HepG2 (cell line): Measurements from ENCODE around the gene CAMTA1. TPM values are rescaled to one million over a fixed set of nuclear protein-coding genes. Genes with fewer than 3 reads are reported as not detected.

Experiments used
- ATAC-seq: fragments of 200-7000 bp; cut with Tn5 transposase; 3 replicates; pipeline ENCODE4 v1.9.1; 2020; ENCODE audit warnings: mild to moderate bottlenecking, moderate library complexity
- BruUV-seq: library from RNA; stranded (reverse); fragments of 400-500 nt; replicated peaks from 2 replicates; lab custom pipeline; 2021; lab: Mats Ljungman, UMichigan
- CTCF ChIA-PET: fragments of 300-600 bp; formaldehyde crosslinking; extraction: SDS; loops from one replicate; lab custom pipeline; 2021; ENCODE audit warnings: low total read pairs, inconsistent platforms, low intra/inter-chr PET ratio; lab: Yijun Ruan, JAX
- POLR2A ChIA-PET: fragments of 350-600 bp; sonication (Branson Sonifier 250); formaldehyde crosslinking; loops from one replicate; lab custom pipeline; 2020; ENCODE audit warnings: antibody characterized with exemption, inconsistent platforms; lab: Yijun Ruan, JAX
- DNase-seq: peaks from one replicate; pipeline ENCODE4 v3.0.0-alpha.2; 2015; ENCODE audit warnings: low spot score
- FAIRE-seq: peaks from 3 replicates; lab custom pipeline; 2011; peaks lifted over from hg19 to GRCh38; lab: Jason Lieb, UNC
- H2AFZ ChIP-seq: one replicate; pipeline ENCODE4 v1.6.1; 2011; ENCODE audit warnings: low read length, inconsistent platforms
- H3K27ac ChIP-seq: fragments of 300-600 bp; 3 replicates; pipeline ENCODE4 v1.8.0; 2011; ENCODE audit warnings: mixed run types, mild to moderate bottlenecking, mixed read lengths, low read length, inconsistent platforms; ENCODE audit not compliant: insufficient read depth; ENCODE audit errors: extremely low read length
- H3K27me3 ChIP-seq, 2 experiments: fragments of 200-600 bp in 1 of 2; 2 replicates in 1 of 2; 3 replicates in 1 of 2; pipeline versions ENCODE4 v1.6.0 to v1.8.0; 2011; ENCODE audit warnings: low read length in 2 of 2, mild to moderate bottlenecking in 2 of 2, moderate library complexity in 2 of 2, inconsistent platforms in 1 of 2; ENCODE audit not compliant: insufficient read depth in 2 of 2, control insufficient read depth in 1 of 2
- H3K36me3 ChIP-seq, 2 experiments: fragments of 200-600 bp in 1 of 2; replicated peaks in 1 of 2; 2 replicates in 1 of 2; 3 replicates in 1 of 2; pipeline versions ENCODE4 v1.5.1 to v1.8.0; 2011; ENCODE audit warnings: low read length in 2 of 2, inconsistent platforms in 1 of 2; ENCODE audit not compliant: insufficient read depth in 2 of 2, control insufficient read depth in 1 of 2
- H3K4me1 ChIP-seq: 2 replicates; pipeline ENCODE4 v1.5.1; 2012; ENCODE audit warnings: low read length, inconsistent platforms; ENCODE audit not compliant: insufficient read depth
- H3K4me2 ChIP-seq: 2 replicates; pipeline ENCODE4 v1.6.0; 2011; ENCODE audit warnings: low read depth, low read length, inconsistent platforms
- H3K4me3 ChIP-seq, 3 experiments: fragments of 200-600 bp in 1 of 3; sonication (generic), shearing (Covaris generic) in 1 of 3; replicated peaks in 1 of 3; 2 replicates each; pipeline ENCODE4 v1.5.1; 2011 to 2016; ENCODE audit warnings: low read length in 3 of 3, inconsistent platforms in 2 of 3, low read depth in 2 of 3, mild to moderate bottlenecking in 2 of 3, control low read depth in 1 of 3, mixed read lengths in 1 of 3; ENCODE audit not compliant: insufficient read depth in 1 of 3
- H3K79me2 ChIP-seq: one replicate; pipeline ENCODE4 v1.6.1; 2011; ENCODE audit warnings: low read length, inconsistent platforms; ENCODE audit not compliant: insufficient read depth
- H3K9ac ChIP-seq: 2 replicates; pipeline ENCODE4 v1.6.0; 2011; ENCODE audit warnings: mild to moderate bottlenecking, low read depth, low read length, inconsistent platforms; ENCODE audit not compliant: insufficient read depth
- H3K9me3 ChIP-seq: 2 replicates; pipeline ENCODE4 v1.5.1; 2012; ENCODE audit warnings: mild to moderate bottlenecking, low read length
- H4K20me1 ChIP-seq: 2 replicates; pipeline ENCODE4 v1.6.0; 2011; ENCODE audit warnings: inconsistent platforms, mild to moderate bottlenecking, low read length, moderate library complexity; ENCODE audit not compliant: insufficient read depth
- CENPT ChIP-seq: sonication (generic); formaldehyde crosslinking; IDR thresholded peaks from 2 replicates; pipeline ENCODE4 v1.8.0; 2022; ENCODE audit warnings: low read depth, mild to moderate bottlenecking, moderate library complexity, missing genetic modification reagents
- DMTF1 ChIP-seq: sonication (generic); formaldehyde crosslinking; IDR thresholded peaks from 2 replicates; pipeline ENCODE4 v1.4.0; 2020; ENCODE audit warnings: mild to moderate bottlenecking, missing genetic modification reagents
- MTERF4 ChIP-seq: sonication (generic); formaldehyde crosslinking; IDR thresholded peaks from 2 replicates; pipeline ENCODE4 v1.8.0; 2023; ENCODE audit warnings: mild to moderate bottlenecking, missing genetic modification reagents
- U2AF1 ChIP-seq: fragments of 200-400 bp; formaldehyde crosslinking; optimal IDR thresholded peaks from 2 replicates; pipeline ENCODE3; 2017; ENCODE audit warnings: mild to moderate bottlenecking, low read depth, low read length
- ZNF775 ChIP-seq: sonication (generic); formaldehyde crosslinking; IDR thresholded peaks from 2 replicates; pipeline ENCODE4 v1.4.0; 2020; ENCODE audit warnings: missing genetic modification reagents, mild to moderate bottlenecking, moderate library complexity, borderline replicate concordance
- ZNF816 ChIP-seq: sonication (generic); formaldehyde crosslinking; IDR thresholded peaks from 2 replicates; pipeline ENCODE4 v1.8.0; 2022; ENCODE audit warnings: missing genetic modification reagents, mild to moderate bottlenecking, borderline replicate concordance
- WGBS: methylation state at CpG from one replicate; pipeline ENCODE4 v1.1.6; 2017; ENCODE audit warnings: low lambda C conversion rate; 5-methylcytosine and 5-hydroxymethylcytosine counted together
- in situ Hi-C: cut with HindIII; loops from 2 replicates; pipeline ENCODE4 v1.10.0; 2017; ENCODE audit warnings: low pct_unique_long_range_greater_than_20kb; ENCODE audit not compliant: extremely low pct_ligation_motif_present
- intact Hi-C: fragments of 100-400 bp; cut with micrococcal nuclease; formaldehyde crosslinking; loops from one replicate; pipeline ENCODE4 v1.10.0; 2022; ENCODE audit not compliant: unreplicated experiment
- polyA plus RNA-seq, 8 experiments: library from polyadenylated mRNA; depleted of rRNA in 3 of 8; stranded (reverse) in 7 of 8; unstranded in 1 of 8; fragments of >200 nt; fragmentation: Illumina TruSeq in 4 of 8; extraction: Trizol in 4 of 8; gene quantifications; 2 replicates each; pipeline versions ENCODE4 v1.2.1 to v1.2.3, GENCODE V29; 2011 to 2016; ENCODE audit warnings: low read depth in 4 of 8, missing spikeins in 1 of 8, mixed read lengths in 1 of 8; ENCODE audit not compliant: insufficient read depth in 1 of 8
- total RNA-seq, 5 experiments: library from RNA; depleted of rRNA; stranded (reverse); fragments of >200 nt; fragmentation: Illumina TruSeq; extraction: Trizol; gene quantifications; 2 replicates each; pipeline ENCODE4 v1.2.3, GENCODE V29; 2016; ENCODE audit warnings: low read depth in 1 of 5

The CAMTA1 gene
- total and polyA plus RNA-seq, 2 of the 13 experiments (the other 11 are each of a cell fraction or from before 2014, with no cell fraction given) = 25.0 to 36.4 TPM

- TF ChIP-seq DMTF1 = no peak
These were observed 690.4 kb downstream of the CAMTA1 start (continued) for GRCh38 chr1:7475691-7476090.

- WGBS = 50% methylated on average over 1 of the region's 2 CpGs
- Histone ChIP-seq H3K36me3 (no peaks in the 10 kb centered on the region), H3K9ac (no peak overlapping the region), H3K4me2 (no peak overlapping the region), H4K20me1 (peaks cover 2% of the 10 kb centered on the region; the same call in 1 of the 2 replicates), H3K4me1 (no peaks in the 10 kb centered on the region), H3K4me3 (no peak overlapping the region), H3K9me3 (no peaks in the 10 kb centered on the region), H2AFZ (no peak overlapping the region), H3K27ac (no peak overlapping the region), H3K79me2 (no peaks in the 10 kb centered on the region), H3K27me3 (peaks cover 6 to 40% of the 10 kb centered on the region in 2 experiments; a peak in 4 of 5 replicates)
- intact Hi-C loops (no loop called here), in situ Hi-C loops (no loop called here)
- ATAC-seq (no peak), FAIRE-seq (no peak), DNase-seq (no peak)
- ChIA-PET POLR2A (no interaction called here), CTCF (no interaction called here)
- no TSS peak for BruUV-seq
- TF ChIP-seq MTERF4 (CRISPR knock-in tag) (no peak), U2AF1 (no peak), ZNF816 (CRISPR knock-in tag) (no peak), ZNF775 (no peak), CENPT (CRISPR knock-in tag) (no peak)
These were observed 691.1 kb downstream of the CAMTA1 start for GRCh38 chr1:7476402-7476801.
